KOPT-K1 (cell line): Measurements from ENCODE around the gene ADARB2.

ENCODE experiments used
- H3K27ac ChIP-seq: fragments of 200-600 bp; sonication (generic); 2 replicates; pipeline ENCODE4 v1.5.1; 2016; ENCODE audit warnings: antibody characterized with exemption, mild to moderate bottlenecking, low read depth, low read length; ENCODE audit not compliant: poor library complexity, severe bottlenecking
- H3K36me3 ChIP-seq: fragments of 200-600 bp; sonication (generic); 2 replicates; pipeline ENCODE4 v1.5.1; 2017; ENCODE audit warnings: antibody characterized with exemption, mild to moderate bottlenecking, low read length, moderate library complexity; ENCODE audit not compliant: insufficient read depth
- H3K9me3 ChIP-seq: fragments of 200-600 bp; sonication (generic); 2 replicates; pipeline ENCODE4 v1.5.1; 2017; ENCODE audit warnings: antibody characterized with exemption, low read length, mild to moderate bottlenecking; ENCODE audit not compliant: insufficient read depth, poor library complexity, severe bottlenecking

Gene ADARB2

GRCh38 chr10:1522237-1522636 lies 215.1 kb downstream of the ADARB2 start:
- no peaks in the 10 kb centered on the region for H3K9me3 ChIP-seq
- H3K27ac ChIP-seq, result no peak overlapping the region
- H3K36me3 ChIP-seq, result no peaks in the 10 kb centered on the region

GRCh38 chr10:1521741-1522140 lies 215.6 kb downstream of the ADARB2 start:
- Histone ChIP-seq H3K36me3 (no peaks in the 10 kb centered on the region), H3K9me3 (no peaks in the 10 kb centered on the region), H3K27ac (no peak overlapping the region)

- H3K27ac ChIP-seq, result no peak overlapping the region
- no peaks in the 10 kb centered on the region for H3K36me3 ChIP-seq
- H3K9me3 ChIP-seq, result no peaks in the 10 kb centered on the region
Measured at GRCh38 chr10:1520909-1521565, 216.3 kb downstream of the ADARB2 start.

GRCh38 chr10:1519391-1519790 lies 217.9 kb downstream of the ADARB2 start:
- Histone ChIP-seq H3K36me3 (no peaks in the 10 kb centered on the region), H3K27ac (no peak overlapping the region), H3K9me3 (no peaks in the 10 kb centered on the region)

GRCh38 chr10:1517684-1518083 lies 219.6 kb downstream of the ADARB2 start:
- H3K27ac ChIP-seq, result no peak overlapping the region
- no peaks in the 10 kb centered on the region for H3K9me3 ChIP-seq
- H3K36me3 ChIP-seq, result no peaks in the 10 kb centered on the region

- Histone ChIP-seq H3K9me3 (no peaks in the 10 kb centered on the region), H3K27ac (no peak overlapping the region), H3K36me3 (no peaks in the 10 kb centered on the region)
Measured at GRCh38 chr10:1516492-1517165, 220.7 kb downstream of the ADARB2 start.

- no peaks in the 10 kb centered on the region for H3K36me3 ChIP-seq
- no peaks in the 10 kb centered on the region for H3K9me3 ChIP-seq
Measured at GRCh38 chr10:1515780-1516491, 221.4 kb downstream of the ADARB2 start.

GRCh38 chr10:1515121-1515779 lies 222.1 kb downstream of the ADARB2 start:
- Histone ChIP-seq H3K36me3 (no peaks in the 10 kb centered on the region), H3K9me3 (no peaks in the 10 kb centered on the region)

More at GRCh38 chr10:1515780-1516491, 221.4 kb downstream of the ADARB2 start:
- no peak overlapping the region for H3K27ac ChIP-seq

GRCh38 chr10:1514681-1515080 lies 222.6 kb downstream of the ADARB2 start:
- Histone ChIP-seq H3K9me3 (no peaks in the 10 kb centered on the region), H3K27ac (no peak overlapping the region), H3K36me3 (no peaks in the 10 kb centered on the region)

More at GRCh38 chr10:1515121-1515779, 222.1 kb downstream of the ADARB2 start:
- H3K27ac ChIP-seq, result no peak overlapping the region

- no peaks in the 10 kb centered on the region for H3K36me3 ChIP-seq
- H3K9me3 ChIP-seq, result no peaks in the 10 kb centered on the region
- H3K27ac ChIP-seq, result no peak overlapping the region
Measured at GRCh38 chr10:1513221-1513620, 224.1 kb downstream of the ADARB2 start.

GRCh38 chr10:1509011-1509530 lies 228.3 kb downstream of the ADARB2 start:
- H3K9me3 ChIP-seq, result no peaks in the 10 kb centered on the region
- H3K36me3 ChIP-seq, result no peaks in the 10 kb centered on the region
- H3K27ac ChIP-seq, result no peak overlapping the region

GRCh38 chr10:1508096-1508495 lies 229.2 kb downstream of the ADARB2 start:
- no peaks in the 10 kb centered on the region for H3K9me3 ChIP-seq
- no peak overlapping the region for H3K27ac ChIP-seq
- H3K36me3 ChIP-seq, result no peaks in the 10 kb centered on the region

- Histone ChIP-seq H3K27ac (no peak overlapping the region), H3K36me3 (no peaks in the 10 kb centered on the region), H3K9me3 (no peaks in the 10 kb centered on the region)
Measured at GRCh38 chr10:1507436-1507835, 229.9 kb downstream of the ADARB2 start.

- Histone ChIP-seq H3K9me3 (no peaks in the 10 kb centered on the region), H3K27ac (no peak overlapping the region), H3K36me3 (no peaks in the 10 kb centered on the region)
Measured at GRCh38 chr10:1504940-1505339, 232.4 kb downstream of the ADARB2 start.

GRCh38 chr10:1504286-1504685 lies 233.0 kb downstream of the ADARB2 start:
- Histone ChIP-seq H3K9me3 (no peaks in the 10 kb centered on the region), H3K36me3 (no peaks in the 10 kb centered on the region), H3K27ac (no peak overlapping the region)
